Keratinocyte (primary cell): ENCODE measurements around the gene STX8.

Source experiments
- CTCF ChIP-seq, 3 experiments: IDR thresholded peaks in 1 of 3; conservative IDR thresholded peaks in 1 of 3; optimal IDR thresholded peaks in 1 of 3; 2 replicates in 2 of 3; 3 replicates in 1 of 3; pipeline versions ENCODE3 to v1.5.1; 2011; ENCODE audit warnings: low read length in 3 of 3, mild to moderate bottlenecking in 3 of 3, moderate library complexity in 2 of 3, control low read depth in 1 of 3, inconsistent platforms in 1 of 3; ENCODE audit not compliant: insufficient read depth in 2 of 3; ENCODE audit errors: extremely low read depth in 1 of 3
- EZH2 ChIP-seq: IDR thresholded peaks from one replicate; pipeline ENCODE4 v1.6.1; 2012; ENCODE audit warnings: inconsistent platforms, mild to moderate bottlenecking, low read length, moderate library complexity

- no peak for TF ChIP-seq EZH2
- no peak for TF ChIP-seq CTCF (optimal IDR thresholded peaks at IDR 0.05 in 1 of 3, IDR thresholded peaks at IDR 0.05 in 1 of 3, conservative IDR thresholded peaks at IDR 0.05 in 1 of 3; ENCODE audit: extremely low read depth in 1 of 3, insufficient read depth in 2 of 3, low read length in 3 of 3)
Observed at GRCh38 chr17:9240659-9241370, 334.8 kb downstream of the STX8 start.
